IPS DF 19.7 (cell line): ENCODE data around the gene CORO2B.

Experiments used
- DNase-seq: peaks from one replicate; pipeline ENCODE4 v3.0.0-alpha.2; 2013; ENCODE audit warnings: low read depth, low spot score

The CORO2B gene

GRCh38 chr15:68553994-68554720 is 24.6 kb upstream of the CORO2B start:
- DNase-seq, result no peak

DNA sequence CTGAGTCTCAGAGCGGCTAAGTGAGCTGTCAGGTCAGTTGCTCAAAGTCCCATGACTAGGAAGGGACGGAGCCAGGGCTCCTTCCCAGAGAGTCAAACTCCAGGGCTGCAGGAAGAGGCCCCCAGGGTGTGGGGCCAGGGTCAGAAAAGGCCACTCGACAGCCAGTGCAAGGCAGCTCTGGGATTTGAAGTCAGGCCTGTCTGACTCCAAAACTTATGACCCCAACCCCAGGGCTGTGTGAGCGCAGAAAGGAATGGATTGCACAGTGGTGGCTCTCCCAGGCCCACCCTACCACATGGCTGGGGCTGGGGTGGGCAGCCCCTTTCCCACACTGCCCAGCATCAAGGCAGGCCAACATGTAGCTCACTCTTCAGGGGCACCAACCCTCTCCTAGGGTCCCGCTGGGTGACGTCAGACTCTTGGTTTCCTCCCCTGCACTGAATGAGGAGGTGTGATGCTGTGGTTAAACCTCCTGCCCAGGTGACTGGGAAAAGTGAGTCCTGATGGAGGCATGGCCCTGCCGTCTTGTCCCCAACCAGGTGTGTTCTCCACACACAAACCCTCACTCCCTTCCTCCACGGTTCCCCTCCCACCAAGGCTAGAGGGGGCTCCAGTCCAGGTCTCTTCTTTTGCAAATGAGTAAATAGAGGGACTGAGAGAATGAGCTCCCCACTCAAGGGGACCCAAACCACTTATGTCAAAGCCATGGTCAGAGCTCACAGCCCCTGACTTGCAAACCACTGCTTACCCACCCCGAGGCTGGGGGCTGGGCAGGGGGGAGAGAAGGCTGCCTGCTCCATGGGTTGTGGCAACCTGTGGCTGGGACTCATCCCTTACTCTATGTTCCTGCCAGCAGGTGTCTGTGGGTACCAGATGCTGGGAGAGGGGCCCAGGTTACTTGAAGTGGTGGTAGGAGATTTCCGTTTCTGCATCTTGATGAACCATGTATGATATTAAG is 23.8 kb upstream of the CORO2B start:
- DNase-seq, result no peak

DNA sequence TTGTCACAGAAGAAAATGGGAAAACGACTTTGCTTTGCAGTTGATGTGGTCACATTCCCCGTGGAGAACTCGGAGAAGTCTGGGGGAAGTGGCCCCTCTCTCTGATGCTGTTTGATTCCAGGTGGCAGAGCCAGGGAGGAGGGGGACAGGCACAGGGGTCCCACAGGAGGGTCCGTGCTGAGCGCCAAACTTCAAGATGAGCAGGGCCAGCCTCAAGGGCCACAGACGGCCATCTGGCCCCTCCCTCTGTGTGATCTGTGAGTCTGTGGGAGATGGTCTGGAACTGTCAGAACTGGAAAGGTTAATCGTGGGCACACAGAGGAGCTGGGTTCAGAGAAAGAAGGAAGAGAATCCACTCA is 23.1 kb upstream of the CORO2B start:
- DNase-seq, result no peak

- DNase-seq, result no peak
Observed at GRCh38 chr15:68556139-68556990, 22.4 kb upstream of the CORO2B start.

DNA sequence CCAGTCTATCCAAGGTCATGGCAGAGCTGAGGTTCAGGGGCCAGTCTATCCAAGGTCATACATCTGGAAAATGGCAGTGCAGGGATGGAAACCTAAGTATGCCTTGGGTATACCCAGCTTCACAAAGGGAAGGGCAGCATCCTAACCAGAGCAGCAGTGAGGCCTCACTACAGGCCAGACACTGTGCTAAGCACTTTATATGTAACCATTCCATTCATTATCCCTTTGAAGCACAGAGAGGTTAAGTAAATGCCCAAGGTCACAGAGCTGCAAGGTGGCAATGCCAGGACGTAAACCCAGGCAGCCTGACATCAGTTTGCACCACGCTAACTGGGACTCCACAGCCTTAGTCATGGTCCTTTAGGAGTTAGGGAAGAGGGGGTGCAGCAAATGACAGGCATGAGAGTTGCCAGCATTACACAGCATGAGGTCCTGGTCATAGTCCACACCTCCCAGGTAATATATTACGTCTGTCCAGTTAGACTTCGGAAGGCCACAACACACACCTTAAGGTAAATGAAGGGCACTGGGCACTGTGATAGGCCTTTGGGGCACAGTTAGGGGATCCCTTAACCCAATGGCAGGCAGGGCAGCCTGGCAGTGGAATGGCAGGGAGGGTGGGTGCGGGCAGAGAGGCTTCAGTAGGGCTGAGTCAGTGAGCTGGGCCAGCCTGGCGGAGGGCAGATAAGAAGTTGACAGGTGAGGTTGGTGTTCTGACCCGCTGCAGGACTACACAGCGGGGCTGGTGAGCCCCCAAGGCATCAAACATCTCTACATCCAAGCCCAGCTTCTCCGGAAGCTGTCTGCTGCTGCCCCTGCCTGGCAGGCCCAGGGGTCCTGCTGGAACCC is 21.1 kb upstream of the CORO2B start:
- DNase-seq, result no peak

DNA sequence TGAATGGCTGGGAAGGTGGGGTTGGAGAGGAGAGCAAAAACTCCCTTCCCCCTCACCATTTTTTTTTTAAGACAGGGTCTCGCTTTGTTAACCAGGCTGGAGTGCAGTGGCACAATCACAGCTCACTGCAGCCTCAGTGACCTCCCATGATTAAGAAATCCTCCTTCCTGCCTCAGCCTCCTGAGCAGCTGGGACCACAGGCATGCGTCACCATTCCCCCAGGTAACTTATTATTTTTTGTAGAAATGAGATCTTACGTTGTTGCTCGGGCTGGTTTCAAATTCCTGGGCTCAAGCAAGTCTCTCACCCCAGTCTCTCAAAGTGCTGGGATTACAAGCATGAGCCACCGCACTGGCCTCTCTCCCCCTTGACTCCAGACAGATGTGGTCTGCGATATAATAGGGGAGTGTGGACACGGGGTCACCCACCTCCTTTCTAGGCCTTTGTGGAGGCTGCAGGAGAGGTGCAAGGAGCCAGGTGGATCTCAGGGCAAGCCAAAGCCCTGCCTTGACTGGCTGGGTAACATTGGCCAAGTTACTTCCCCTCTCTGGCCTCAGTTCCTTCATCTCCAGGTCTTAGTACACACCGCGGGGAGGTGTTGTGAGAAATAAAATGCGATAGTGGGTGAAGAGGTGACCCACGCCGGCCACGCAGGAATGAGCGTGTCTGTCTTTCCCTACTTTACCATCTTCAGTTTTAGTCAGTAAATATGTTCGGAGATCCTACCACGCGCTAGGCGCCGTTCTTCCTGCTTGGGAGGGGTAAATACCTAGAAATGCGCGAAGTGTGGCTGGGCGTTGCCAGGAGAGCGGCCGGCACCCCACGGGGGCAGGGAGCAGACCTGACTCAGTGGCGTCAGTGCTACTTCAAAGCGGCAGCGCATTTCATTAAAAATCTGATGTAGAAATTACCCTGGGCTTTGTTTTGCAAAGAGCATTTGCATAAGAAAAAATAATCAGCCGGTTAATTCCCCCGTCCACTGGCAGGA is 20.2 kb upstream of the CORO2B start:
- no peak for DNase-seq

DNA sequence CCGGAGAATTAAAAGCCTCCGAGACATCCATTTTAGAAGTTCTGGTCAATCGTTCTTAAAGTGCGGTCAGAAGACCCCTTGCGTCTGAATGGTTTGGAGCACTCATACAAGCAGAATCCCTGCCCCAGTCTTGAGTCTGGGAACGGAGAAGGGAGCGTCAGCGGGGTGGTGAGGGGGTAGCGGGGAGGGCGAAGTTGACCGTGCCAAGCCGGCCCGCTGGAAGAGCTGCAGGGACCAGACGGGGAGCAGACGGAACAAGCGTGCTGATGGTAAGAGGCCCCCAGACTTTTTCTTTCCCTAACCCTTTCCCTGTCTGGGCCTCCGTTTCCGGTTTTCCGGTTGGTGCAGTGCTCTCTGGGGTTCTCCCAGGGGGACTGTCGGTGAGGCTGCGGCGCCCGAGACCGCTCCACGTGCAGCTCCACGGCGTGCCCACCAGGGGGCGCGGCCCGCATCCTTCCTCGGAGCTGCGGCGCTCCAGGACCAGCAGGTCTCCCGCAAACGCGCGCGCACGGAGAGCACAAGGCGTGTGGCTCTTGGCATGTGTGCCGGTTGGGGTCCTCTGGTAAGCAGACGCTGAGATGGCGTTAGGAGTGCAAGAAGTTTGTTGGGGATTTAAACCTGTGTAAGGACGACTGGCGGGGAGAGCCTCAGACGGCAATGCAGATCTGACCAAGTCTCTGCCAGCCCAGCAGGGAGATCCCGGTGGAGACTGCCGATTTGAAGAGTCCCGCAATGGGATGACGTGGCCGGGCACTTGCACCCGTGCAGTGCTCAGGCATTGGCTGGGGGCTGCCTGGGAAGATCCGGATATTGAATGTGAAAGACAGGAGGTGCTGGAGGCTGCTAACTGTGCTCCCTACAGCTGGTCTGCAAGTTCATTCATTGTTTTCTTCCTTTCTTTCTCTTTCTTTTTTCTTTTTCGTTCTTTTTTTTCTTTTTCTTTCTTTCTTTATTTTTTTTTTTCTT is 19.2 kb upstream of the CORO2B start:
- no peak for DNase-seq

DNA sequence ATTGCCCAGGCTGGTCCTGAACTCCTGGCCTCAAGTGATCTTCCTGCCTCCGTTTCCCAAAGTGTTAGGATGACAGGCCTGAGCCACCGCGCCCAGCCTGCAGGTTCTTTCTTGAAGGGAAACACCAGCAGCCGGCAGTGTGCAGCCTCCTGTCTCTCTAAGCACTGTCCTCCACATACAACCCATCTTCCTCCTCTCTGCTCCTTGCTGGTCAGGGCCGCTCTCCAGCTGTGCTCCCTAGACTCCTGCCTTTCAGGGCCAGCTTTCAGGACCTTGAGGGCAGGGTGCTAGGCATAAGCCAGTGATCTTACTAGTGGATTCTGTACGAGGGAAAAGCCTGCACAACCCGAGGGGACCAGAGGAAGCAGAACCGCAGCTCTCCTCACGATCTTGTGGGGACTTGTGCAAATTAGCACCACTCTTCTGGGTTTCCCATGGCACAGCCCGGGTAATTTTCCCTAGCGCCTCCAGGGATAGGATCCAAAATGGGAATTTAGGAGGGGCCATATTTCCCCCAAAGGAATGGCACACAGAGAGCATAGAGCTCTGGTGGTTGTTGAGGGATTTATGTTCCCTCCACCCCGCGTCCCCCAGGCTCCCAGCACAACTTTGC is 18.2 kb upstream of the CORO2B start:
- DNase-seq, result no peak

DNA sequence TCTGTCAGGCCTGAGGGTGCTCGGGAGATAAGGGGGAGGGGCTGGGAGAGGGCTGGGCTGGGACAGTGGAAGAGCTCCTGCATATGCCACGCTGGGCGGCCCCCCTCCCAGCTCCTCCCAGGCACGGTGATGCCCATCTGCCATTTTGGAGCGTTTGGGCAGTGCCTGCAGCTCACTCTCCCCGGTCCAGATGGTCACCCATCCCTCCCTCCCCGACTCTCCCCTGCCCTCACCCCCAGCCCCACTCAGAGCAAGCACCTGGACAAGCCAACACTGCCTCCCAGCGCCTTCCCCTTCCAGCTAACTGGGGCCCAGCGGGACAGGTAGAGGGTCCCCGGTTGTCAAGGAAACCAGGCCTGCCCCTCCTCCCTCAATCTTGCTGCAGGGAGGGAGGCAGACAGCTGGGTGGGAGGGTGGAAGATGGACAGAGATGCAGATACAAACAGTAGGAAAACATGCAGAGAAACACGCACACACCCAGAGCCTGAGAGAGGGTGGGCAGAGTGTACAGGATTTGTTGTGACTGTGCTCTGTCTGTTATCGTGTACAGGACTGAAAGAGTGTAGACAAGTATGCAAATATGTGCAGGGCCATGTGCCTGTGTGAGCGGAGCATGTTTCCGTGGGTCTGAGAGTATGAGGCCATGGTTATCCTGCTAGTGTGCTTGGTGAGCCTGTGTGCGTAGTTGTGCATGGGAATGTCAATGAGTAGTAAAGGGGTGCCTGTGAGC is 17.5 kb upstream of the CORO2B start:
- DNase-seq, result no peak

DNA sequence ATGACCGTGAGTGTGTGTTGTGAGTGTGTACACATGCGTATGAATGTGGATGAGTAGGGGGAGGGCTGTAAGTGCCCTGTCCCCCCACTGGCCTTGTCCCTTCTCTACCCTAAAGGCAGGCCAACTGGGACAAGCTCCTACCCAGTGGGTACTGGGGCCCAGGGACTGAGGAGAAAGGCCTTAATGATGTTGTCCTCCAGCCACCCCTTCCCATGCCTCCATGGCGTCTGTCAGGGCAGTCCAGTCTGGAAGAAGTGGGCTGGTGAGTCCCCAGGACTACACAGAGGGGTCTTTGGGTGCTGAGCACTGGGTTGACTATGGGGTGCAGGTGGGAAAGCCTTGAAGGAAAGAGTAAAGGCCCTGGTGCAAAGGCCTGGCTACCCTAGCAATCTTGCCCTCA is 16.9 kb upstream of the CORO2B start:
- no peak for DNase-seq

- DNase-seq, result no peak
Observed at GRCh38 chr15:68564173-68564572, 14.6 kb upstream of the CORO2B start.

DNA sequence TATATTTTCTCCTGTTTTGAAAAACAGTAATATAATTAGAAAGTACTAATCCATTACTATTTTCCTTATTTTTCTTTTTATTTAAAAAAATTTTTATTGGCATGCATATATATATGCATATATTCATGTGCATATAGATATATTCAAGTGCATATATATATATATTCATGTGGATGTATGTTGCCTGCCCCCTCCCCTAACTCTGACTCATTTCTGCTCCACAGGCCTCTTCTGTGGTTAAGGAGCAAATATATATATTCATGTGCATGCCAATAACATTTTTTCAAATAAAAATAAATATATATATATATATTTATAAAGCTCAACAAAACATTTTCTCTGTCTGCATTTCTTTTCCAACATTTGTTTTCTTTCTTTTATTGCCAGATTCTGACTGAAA is 13.6 kb upstream of the CORO2B start:
- DNase-seq, result no peak

- DNase-seq, result no peak
Observed at GRCh38 chr15:68565726-68566125, 13.1 kb upstream of the CORO2B start.

GRCh38 chr15:68566377-68566954 is 12.3 kb upstream of the CORO2B start:
- DNase-seq, result no peak

DNA sequence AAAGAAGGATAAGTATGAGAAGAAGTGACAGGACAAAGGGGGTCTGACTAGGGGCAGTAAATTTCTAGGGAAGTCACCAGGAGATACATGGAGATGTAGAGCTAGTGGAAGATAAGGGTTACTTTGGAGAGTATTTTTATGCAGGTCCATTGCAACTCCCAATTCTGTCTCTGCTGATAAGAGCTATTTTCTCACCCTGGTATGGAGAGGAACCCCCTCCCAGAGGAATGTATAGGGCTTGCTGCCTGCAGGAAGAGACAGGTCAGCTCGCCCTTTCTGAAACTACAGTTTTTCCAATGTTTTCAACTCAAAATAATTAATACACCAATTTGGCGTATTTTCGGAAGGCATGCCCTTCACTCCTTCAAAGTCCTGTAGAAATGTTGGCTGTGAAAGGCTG is 11.4 kb upstream of the CORO2B start:
- no peak for DNase-seq

DNA sequence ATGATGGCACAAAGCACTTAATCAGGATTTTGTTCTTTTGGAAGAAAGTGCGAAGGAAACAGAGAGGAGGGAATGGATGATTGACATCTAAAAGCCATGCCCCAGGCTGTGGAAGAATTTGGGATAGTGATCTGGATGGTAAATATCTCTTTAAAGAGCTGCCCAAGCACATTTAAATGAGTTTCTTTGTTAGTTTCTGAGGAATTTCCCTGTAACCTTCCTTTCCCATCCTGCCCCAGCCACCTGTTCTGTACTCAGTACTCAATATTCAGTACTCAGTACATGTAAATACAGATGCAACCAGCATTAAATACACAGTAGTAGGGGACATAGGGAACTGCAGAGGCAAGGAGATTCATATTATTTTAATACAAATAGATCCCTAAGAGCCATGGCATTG is 7.8 kb upstream of the CORO2B start:
- no peak for DNase-seq

DNA sequence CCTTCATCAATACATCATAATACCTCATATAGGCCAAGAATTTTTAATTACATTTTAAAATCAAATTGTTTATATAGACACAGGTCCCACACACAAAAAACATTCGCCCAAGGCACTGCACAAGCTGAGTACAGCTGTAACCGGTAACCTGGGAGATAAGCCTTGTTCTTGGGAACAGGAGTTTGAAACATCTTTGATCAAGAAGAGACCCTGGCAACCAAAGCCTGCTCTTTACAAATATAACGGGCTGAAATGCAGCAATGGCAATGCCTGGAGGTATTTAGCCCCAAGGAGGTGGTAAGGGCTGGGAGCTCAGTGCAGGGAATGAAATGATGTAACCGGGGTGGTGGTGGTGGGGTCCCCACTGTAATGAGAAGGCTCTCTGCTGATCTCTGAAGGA is 7.2 kb upstream of the CORO2B start:
- no peak for DNase-seq
